ENCODE data around the gene GNG3.
"Not testable (repeated sequence)": the region's sequence is repeated elsewhere in the genome, so short reads cannot be mapped to it uniquely, and the experiment has no call there.

Gene GNG3

DNA sequence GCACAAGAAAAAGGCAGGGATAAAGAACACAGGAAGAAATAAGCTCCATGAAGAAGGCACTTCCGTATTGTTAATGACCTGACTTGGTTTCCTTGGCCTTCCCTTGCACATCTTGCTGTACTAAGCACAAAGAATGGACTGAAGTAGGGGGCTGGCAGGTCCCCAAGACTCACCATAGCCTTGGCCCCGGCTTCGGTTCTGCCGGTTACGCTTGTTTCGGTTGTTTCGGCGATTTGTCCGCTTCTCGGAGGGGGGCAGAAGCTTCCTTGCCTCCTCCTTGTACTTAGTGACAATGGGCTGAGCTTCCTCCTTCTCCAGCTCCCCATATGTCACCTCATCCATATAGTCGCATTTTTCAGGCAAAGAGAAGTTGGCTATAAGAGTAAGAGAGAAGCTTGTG is 9.3 kb downstream of the GNG3 start:
- DNase-seq (ENCODE audit: low read depth): no peak

- no peak for DNase-seq (ENCODE audit: low read depth)
These were observed 12.0 kb downstream of the GNG3 start for GRCh38 chr11:62719302-62719978.

- DNase-seq (ENCODE audit: low read depth): no peak
These were observed 14.5 kb downstream of the GNG3 start for GRCh38 chr11:62721994-62722393.

- DNase-seq (ENCODE audit: low read depth): no peak
These were observed 16.7 kb downstream of the GNG3 start for GRCh38 chr11:62724171-62724570.

- no peak for DNase-seq (ENCODE audit: low read depth)
These were observed 18.2 kb downstream of the GNG3 start for GRCh38 chr11:62725646-62726045.

- no peak for DNase-seq (ENCODE audit: low read depth)
These were observed 18.9 kb downstream of the GNG3 start for GRCh38 chr11:62726156-62726914.

DNA sequence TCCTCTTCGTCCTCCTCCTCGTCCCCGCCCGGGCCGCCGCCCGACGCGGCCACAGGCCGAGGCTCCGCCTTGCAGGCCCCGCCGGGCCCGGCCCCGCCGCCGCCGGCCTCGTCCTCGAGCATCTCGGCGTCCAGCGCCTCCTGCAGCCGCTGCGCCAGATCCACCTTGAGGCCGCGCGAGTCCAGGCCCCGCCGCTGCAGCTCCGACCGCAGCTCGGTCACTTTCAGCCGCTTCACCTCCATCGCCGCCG is 19.4 kb downstream of the GNG3 start:
- DNase-seq (ENCODE audit: low read depth): no peak

DNA sequence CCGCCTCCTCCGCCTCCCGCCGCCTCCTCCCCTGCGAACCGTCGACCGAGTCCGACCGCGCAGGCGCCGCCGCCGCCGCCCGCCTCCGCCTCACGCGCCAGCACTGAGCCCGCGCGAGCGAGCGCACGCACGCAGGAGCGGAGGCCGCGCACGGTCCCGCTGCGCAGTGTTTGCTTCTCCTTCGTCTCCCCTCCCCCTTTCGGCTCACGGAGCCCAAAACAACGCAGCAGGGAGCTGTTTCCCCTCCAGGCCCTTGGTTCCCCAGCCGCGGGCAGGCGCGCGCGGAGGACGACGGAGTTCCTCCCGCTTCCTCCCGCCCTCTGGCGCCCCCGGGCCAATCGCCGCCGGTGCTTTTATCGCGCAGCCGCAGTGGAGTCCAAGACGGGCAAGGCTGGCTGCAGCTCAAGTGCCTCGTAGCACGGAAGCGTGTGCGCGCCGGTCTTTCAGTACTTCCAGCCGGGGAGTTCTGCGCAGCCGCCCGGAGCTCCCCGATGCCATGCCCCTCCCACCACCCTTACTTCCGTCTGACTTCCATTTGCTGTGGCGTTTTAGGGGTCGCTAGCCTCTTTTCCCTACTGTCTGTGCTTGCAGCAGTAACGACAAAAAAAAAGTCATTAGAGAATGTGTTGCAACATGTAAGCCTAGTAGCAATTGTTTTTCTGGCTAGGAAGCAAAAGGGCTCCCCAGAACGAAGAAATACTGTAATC is 19.8 kb downstream of the GNG3 start, which contains the start of gene HNRNPUL2:
Gene HNRNPUL2, minus strand, starts transcription at position 293 of the 707 bp plus-strand sequence. CDS start 301 bp downstream, outside the sequence.
- DNase-seq (ENCODE audit: low read depth): peak; percentile 98

GRCh38 chr11:62727872-62728170 is 20.3 kb downstream of the GNG3 start:
- DNase-seq (ENCODE audit: low read depth): peak; percentile 97

- peak; percentile 74 for DNase-seq (ENCODE audit: low read depth)
These were observed 20.9 kb downstream of the GNG3 start, which contains the start of gene TTC9C for GRCh38 chr11:62728171-62728988. Gene TTC9C, plus strand, starts transcription at chr11:62728486. Its CDS starts 363 bp downstream, at chr11:62728849.

DNA sequence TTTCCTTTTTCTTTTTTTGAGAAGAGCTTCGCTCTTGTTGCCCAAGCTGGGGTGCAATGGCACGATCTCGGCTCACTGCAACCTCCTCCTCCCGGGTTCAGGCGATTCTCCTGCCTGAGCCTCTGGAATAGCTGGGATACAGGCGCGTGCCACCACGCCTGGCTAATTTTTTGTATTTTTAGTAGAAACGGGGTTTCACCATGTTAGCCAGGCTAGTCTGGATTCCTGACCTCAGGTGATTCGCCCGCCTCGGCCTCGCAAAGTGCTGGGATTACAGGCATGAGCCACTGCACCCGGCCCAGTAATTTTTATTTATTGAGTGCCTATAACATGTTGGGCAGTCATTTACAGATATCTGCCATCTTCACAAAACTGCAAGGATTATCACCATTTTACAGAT is 22.6 kb downstream of the GNG3 start:
- DNase-seq (ENCODE audit: low read depth): not testable (repeated sequence)

- no peak for DNase-seq (ENCODE audit: low read depth)
These were observed 25.4 kb downstream of the GNG3 start for GRCh38 chr11:62732830-62733229.

GRCh38 chr11:62737196-62737595 is 29.7 kb downstream of the GNG3 start:
- no peak for DNase-seq (ENCODE audit: low read depth)

- no peak for DNase-seq (ENCODE audit: low read depth)
These were observed 40.1 kb downstream of the GNG3 start for GRCh38 chr11:62747475-62748160.

DNA sequence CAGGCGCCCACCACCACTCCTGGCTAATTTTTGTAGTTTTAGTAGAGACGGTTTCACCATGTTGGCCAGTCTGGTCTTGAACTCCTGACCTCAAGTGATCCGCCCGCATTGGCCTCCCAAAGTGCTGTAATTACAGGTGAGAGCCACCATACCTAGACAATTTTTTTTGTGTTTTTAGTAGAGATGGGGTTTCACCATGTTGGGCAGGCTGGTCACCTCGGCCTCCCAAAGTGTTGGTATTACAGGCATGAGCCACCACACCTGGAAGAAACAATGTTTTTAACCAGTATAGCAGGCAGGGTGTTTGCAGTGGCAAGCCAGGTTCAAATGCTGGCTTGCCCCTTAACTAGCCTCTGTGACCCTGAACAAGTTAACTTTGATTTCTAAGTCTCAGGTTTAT is 42.5 kb downstream of the GNG3 start:
- DNase-seq (ENCODE audit: low read depth): not testable (repeated sequence)

- no peak for DNase-seq (ENCODE audit: low read depth)
These were observed 44.8 kb downstream of the GNG3 start for GRCh38 chr11:62752177-62752785.

- no peak for DNase-seq (ENCODE audit: low read depth)
These were observed 45.7 kb downstream of the GNG3 start for GRCh38 chr11:62752994-62753735.

DNA sequence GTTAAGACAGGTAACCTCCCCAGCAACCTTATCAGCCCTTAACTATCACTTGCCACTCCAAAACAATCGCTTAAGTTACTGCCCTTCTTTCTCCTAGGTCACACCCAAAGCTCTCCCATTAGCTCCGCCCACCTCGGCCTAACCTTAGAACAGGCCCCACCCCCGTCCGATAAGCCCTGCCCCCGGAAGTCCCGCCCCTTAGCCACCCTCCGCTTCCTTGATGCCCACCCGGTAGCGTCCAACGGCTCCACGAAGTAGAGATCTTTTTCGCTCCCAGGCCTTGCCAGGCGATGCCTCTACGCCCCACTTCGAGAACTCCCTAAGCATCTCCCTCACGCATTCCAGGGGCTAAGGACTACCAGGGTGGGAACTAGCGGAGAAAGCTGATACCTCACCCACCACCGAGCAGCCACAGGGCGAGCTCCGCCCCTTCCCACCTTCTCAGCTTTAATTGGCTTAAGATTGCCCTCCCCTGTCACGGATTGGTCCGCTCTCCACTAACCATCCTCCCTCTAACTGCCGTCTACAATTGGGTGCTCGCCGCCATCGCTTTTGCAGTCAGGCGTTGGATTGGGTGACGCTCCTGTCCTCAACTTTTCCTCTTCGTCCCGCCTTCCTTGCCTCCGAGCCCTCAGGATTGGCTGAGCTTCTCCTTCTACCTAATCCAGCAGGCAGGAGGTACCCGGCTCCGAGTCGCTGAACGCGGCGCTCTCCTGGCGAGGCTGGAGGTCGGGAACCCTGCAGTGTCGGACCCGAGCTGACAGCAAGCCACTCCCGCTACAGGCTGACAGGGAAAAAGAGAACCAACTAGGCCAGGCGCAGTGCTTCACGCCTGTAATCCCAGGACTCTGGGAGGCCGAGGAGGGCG is 46.5 kb downstream of the GNG3 start, which contains the start of gene ZBTB3:
Gene ZBTB3, minus strand, starts transcription at position 425 of the 868 bp plus-strand sequence. CDS start 496 bp downstream, outside the sequence.
- DNase-seq (ENCODE audit: low read depth): peak; percentile 99

DNA sequence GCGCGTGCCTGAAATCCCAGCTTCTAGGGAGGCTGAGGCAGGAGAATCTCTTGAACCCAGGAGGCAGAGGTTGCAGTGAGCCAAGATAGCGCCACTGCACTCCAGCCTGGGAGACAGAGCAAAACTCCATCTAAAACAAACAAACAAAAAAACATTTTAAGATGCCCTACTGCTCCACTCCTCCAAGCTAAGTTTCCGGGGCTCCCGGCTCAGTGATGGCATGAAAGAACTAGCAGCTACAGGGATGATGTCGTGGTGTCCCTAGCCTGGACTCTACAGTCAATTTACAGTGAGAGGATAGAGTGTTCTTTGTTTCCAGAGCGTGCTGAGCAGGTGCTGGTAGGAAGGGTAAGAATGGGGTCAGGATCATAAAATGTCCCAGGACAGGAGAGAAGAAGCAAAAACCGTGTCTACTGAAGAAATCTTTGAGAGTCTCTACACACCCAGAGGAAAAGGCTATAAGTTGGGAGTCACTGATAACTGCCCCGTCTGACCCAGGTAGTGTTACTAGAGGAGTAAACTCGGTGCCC is 47.7 kb downstream of the GNG3 start:
- no peak for DNase-seq (ENCODE audit: low read depth)

All from GM04504 (cell line).